Measurements from ENCODE around the gene NCAN.
A peak's percentile ranks its signal among the peaks of the same experiment; 100 is the strongest.
"Not testable (repeated sequence)": the region's sequence is repeated elsewhere in the genome, so short reads cannot be mapped to it uniquely, and the experiment has no call there.

NCAN gene

DNA sequence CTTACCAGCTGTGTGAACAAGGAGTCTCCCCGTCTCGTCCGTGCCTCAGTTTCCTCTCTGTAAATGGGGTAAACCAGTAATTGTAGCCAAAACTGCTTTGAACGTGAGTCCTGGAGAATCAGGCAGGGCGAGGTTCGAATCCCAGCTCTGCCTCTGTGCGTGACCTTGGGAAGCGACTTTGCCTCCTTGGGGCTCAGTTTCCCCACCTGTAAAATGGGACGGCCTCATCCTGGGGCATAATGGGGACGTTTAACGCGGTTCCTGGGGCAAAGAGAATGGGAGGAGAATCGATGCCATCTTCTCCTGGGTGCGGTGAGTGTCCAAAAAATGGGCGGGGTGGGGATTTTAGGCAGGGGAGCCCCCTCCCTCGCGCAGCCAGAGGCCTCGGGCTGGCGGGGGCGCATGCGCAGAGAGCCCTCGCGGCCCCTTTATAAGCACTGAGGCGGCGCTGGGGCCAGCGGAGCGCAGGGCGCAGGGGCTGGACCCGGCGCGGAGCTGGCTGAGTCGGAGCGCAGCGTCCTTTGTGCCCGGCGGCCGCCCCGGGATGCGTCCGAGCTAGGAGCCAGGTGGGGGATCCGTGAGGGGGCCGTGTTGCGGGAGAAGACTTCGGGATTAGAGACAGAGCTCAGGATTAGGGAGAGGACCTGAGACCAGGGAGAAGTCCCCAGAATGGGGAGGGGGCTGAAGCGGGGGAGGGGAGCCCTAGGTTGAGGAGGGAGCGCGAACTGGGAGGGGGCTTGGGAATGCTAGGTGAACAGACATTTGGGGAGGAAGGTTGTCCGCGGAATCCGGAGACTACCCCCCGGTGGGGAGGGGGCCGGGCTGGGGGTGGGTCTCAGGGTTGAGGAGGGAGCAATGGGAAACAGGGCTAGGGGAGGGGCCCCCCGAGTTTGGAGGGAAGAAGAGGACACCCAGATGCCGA, at the start of gene NCAN:
Gene NCAN, plus strand, starts transcription at position 460 of the 922 bp plus-strand sequence. CDS start 4,996 bp downstream, outside the sequence.
- no peak for DNase-seq (ENCODE audit: low spot score)

DNA sequence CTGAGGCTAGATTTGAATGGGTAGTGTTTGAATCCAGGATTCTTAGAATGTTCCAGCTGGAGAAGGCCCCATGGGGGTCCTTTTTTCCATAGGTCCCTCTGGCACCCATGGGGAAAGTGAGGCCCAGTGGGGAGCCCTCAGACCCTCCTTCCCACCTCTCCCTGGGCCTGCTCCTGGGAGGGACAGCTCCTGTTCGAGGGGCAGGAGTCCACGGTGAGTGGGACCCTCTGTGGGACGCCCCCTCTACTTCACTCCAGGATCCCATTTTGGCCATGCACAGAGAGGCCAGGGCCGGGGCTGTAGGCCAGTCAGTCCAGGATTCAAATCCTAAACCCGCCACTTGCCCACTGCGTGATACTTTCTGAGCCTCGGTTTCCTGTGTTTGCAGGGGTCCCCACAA, 49.3 kb upstream of the NCAN start:
- DNase-seq (ENCODE audit: low spot score) = no peak

DNA sequence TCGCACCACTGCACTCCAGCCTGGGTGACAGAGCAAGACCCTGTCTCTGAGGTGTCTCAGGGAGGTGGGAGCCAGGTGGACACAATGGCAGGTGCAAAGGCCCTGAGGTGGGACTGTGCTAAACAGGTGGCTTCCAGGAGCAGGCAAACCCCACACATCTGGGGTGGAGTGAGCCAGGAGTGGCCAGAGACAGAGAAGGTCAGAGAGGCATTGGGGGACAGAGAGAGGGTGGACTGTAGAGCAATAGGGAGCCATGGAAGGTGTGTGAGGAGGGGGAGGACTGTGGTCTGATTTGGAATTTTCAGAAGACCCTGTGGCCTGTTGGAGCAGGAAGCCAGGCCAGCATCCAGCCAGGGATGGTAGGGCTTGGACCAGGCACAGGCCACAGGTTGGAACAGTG, 46.4 kb upstream of the NCAN start:
- DNase-seq (ENCODE audit: low spot score) = no peak

DNA sequence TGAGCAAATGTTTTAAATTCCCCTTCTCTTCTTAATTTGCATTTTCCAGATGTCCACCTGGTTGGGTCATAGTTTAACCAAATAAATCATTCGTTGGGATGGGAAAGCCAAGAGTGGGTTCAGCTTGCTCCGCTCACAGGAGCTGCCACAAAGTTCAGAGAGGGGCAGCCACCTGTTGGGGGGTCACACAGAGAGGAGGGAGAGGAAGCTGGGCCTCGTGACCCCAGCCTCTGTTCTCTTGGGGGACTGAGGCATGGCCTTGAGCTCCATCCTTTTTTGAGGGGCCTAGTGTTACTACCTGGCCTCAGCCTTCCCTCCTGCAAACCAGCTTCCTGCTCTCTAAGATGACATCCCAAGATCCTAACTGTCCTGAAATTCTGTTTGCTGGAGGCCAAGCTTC, 44.1 kb upstream of the NCAN start:
- no peak for DNase-seq (ENCODE audit: low spot score)

DNA sequence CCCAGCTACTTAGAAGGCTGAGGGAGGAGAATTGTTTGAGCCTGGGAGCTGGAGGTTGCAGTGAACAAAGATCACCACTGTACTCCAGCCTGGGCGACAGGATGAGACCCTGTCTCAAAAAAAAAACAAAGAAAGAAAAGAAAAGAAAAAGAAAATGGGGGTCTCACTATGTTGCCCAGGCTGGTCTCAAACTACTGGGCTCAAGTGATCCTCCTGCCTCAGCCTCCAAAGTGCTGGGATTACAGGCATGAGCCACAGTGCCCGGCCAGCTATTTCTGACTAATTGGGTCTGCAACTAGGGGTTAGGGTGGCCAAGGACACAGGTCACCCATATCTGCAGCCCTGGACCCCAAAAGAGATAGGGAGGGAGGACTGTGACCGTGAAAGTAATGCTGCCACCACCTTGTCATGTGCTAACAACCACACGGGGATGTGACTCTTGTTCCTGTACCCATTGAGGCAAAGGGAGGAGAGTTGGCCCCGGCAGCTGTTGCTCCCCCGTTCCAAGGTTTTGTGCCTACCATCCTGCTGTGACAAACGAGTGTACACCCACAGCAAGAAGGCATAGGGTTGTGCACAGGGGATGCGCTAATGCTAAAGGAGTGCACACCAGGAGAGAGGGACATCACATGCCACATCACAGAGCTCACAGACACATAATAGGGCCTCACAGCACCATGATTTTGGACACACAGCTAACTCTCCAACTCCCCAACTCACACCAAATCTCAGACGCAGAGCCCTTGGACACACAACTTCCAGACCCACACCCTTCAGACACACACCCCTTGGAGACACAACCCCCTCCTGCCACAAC, 42.3 kb upstream of the NCAN start:
- DNase-seq (ENCODE audit: low spot score) = no peak

DNA sequence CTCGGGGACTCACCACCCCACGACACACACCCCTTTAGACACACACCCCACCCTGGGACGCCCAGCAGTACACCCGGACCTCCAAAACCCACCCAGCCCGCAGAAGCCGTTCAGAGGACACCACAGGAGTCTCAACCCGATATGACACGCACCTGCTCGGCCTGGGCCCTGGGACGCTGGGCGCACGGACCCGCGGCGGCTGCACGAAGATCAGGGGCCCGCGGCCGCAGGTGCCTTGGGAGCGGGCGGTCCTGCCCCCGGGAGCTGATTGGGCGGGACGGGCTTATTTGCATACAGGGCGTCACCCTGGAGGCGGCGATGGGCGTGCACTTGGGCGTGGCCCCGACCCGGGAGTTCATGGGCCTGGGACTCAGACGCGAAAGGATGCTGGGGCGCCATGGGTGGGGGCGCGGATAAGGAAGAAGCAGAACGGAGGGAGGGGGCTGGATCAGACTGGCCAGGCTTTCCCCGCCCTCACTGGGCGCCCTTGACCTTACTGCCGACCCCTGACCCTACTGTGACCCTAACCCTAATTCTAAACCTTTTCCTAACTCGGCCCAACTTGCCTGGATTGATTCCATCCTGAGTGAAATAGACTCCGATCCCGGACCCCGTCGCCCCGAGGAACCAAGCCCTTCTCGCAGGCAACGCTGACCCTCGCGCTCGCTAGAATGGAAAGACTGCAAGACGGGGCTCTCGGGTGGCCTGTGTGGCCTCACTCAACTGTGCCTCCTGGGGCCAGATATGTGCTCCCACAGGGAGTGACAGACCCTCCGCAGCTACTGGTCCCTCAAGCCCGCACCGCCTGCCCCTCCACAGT, 41.5 kb upstream of the NCAN start, which contains the start of gene MEF2B:
Gene MEF2B, minus strand, starts transcription at position 211 of the 820 bp plus-strand sequence. CDS start 19,528 bp downstream, outside the sequence.
- peak; percentile 98 for DNase-seq (ENCODE audit: low spot score)

DNA sequence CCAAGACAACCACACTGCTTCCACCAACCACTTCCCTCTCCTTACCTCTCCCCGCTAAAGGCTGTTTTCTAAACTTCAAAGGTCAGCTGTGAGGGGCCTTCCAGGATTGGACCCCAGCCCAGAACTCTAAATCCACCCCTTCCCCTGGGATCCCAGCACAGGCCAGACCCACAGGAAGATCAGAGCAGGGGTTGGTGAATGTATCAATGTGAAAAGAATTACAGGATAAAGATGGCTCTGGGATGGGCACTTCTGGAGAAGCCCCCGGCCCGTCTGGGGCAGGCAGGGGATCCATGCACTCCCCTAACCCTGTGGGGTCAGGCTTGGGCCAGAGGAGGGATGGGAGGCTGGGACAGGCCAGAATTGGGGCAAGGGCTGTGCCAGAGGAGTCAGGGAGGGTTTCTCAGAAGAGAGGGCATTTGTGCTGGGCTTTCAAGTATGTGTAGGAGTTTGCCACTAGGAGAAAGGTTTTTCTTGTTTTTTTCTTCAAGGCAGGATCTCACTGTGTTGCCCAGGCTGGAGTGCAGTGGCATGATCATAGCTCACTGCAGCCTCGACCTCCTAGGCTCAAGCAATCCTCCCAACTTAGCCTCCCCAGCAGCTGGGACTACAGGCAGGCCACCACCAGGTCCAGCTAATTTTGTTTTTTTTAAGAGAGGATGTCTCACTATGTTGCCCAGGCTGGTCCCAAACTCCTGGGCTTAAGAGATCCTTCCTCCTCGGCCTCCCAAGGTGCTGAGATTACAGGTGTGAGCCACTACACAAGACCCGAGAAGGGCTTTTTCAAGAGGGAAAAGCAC, 40.7 kb upstream of the NCAN start:
- no peak for DNase-seq (ENCODE audit: low spot score)

DNA sequence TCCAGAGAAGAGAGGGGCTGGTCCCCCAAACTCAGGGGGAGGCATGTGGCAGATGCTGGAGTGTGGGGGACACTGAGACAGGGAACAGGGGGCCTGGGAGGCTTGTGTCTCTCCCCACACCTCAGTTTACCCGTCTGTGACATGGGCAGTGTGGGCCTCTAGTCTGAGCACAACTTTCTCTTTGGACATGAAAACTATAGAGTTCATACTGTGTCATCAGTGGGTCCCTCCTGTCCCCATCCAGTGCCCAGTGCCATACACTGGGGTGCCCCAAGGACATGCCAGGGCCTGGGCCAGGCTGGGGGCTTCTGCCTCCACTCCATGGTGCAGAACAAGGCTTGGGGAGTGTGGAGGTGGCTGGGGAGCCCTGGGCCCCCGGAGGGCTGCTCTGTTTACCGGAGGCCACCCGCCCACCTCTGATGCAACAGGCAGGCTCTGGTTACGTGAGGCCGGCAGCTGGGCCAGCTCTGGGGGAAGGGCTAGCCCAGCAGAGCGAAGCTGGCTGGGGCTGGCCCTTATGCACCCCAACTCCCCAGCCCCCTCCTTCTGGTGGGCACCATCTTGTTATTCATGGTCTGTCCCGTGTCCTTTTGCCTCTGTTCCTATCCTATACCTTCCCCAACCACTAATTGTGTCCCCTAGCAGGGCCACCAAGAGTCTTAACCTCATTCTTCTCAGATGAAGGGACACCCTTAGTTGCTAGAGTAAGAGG, 39.8 kb upstream of the NCAN start:
- DNase-seq (ENCODE audit: low spot score) = peak; percentile 91

DNA sequence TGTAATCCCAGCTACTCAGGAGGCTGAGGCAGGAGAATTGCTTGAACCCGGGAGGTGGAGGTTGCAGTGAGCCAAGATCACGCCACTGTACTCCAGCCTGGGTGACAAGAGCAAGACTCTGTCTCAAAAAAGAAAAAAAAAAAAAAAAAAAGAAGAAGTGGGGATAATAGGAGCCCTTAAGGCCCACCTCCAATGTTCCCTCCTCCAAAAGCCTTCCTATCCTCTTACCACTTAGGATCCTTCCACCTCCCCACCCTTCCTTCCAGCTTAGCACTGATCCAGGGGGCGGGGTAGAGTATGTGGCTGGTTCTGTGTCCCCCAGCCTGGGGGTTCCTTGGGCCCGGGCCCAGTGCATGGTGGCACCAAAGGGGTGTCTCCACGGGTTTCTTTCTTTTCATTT, 38.5 kb upstream of the NCAN start:
- DNase-seq (ENCODE audit: low spot score) = not testable (repeated sequence)

DNA sequence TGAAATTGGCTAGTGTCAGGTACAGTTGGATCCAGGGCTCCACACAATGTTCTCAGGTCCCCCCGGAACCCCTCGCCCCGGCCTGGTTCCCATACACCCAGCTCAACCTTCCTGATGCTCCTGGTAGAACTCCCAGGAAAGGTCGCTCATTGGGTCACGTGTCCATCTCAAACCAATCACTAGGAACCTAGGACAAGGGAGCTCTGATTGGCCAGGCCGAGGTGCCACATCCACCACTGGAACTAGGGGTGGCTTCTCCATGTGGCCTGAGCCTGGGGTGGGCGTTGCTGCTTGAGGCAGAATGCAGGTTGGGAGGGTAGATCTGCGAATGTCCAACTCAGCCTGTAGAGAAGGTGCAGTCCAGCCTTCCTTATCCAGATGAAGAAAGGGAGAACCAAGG, 34.8 kb upstream of the NCAN start:
- no peak for DNase-seq (ENCODE audit: low spot score)

DNA sequence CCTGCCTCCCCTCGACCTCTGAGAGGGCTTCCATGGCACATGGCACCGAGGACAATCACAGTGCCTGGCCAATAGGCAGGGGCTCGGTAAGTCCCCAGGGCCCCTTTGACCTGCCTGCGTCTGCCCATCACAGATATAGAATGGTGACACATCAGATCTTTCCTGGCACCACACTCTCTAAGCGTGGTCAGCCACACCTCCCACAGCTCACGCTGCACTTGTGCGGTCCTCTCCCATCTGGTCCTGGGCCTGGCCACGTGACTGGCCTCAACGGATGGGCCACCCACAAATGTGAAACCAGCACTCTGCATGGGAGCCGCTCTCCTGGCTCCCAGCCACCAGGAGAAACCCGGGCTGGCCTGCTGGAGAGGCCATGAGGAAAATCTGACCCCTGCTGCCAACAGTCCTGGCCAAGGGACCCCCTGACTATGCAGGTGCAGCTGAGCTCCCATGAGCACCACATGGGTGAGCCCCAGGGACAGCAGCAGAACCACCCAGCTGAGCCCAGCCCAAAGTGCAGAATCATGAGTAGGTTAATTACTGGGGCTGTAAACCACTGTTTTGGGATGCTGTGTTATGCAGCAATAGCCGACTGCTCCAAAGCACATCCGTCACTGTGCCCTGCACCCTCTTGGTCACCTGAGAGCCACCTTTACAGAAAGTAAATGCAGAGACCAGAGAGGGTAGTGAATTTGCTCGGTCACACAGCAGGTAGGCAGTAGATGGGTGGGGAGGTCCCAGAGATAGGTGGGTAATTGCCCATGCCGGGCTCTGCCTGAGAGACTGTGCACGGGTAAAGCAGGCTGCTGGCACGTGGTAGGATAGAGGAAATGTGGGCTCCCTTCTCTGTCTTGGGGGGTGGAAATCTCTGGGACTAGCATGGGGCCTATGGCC, 32.0 kb upstream of the NCAN start:
- no peak for DNase-seq (ENCODE audit: low spot score)

DNA sequence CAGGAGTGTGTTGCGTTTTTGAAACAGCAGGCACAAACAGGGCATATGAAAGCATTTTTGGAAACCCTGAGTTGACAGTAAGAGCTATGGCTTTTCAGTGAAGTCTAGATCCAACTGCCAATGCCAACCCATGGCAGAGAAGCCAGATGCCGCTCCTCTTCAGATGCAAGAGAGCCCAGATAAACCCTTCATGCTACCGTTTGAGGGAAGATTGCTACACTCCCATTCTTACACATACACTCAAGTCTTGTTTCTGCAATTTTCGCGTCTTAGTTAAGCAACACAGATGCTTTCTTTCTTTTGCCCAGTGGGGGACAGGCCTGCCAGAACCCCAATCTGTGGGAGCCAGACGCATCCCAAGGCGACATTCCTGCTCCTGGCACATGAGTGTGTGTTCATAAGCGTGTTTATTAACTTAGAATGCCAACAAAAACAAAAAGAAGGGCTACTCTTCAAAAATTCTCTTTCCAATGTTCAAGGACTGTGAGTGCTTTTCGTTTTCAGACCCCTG, 30.2 kb upstream of the NCAN start:
- DNase-seq (ENCODE audit: low spot score) = no peak

DNA sequence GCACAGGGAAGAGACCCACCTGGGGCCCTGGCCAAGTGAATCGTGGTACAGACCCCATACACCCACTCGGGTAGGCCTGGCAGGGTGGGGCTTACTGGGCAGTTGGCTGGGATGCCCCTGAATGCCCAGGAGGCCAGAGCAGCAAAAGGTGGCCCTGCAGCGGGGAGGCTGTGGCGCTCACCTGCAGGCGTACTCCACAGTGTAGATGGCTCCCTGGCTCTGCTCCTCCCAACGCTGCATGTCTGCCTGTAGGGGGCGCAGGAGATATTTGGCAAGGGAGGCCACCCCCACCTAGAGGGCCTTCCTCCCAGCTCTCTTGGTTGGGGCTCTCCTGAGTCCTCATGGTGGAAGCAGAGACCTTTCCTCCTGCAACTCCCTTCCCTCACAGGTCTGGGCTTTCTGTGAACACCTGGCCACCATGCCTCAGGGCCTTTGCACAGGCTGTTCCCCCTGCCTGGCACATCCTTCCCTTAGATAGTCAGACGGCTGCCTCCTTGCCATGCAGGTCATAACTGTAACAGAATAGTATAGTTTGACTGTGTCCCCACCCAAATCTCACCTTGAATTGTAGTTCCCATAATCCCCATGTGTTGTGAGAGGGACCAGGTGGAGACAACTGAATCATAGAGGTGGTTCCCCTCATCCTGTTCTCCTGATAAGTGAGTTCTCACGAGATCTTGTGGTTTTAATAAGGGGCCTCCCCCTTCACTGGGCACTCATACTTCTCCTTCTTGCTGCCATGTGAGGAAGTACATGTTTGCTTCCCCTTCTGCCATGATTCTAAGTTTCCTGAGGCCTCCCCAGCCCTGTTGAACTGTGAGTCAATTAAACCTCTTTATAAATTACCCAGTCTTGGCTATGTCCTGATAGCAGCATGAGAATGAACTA, 25.7 kb upstream of the NCAN start:
- peak; percentile 87 for DNase-seq (ENCODE audit: low spot score)

DNA sequence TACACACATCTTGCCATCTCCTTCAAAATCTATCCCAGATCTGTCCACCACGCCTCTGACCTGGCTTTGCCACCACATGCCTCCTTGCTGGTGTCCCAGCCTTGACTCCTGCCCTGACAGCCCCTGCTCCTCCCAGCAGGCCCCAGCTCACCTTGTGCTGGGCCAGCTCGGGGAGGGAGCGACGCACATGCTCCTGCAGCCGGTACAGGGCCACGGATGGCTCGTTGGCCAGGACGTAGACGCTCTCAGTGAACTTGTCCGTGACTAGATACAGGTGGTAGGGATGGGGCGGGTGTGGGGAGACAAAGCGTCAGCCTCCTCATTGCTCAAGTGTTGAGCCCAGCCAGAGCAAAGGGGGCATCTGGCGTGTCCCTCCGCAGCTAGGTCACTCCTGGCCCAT, 25.0 kb upstream of the NCAN start:
- DNase-seq (ENCODE audit: low spot score) = no peak

DNA sequence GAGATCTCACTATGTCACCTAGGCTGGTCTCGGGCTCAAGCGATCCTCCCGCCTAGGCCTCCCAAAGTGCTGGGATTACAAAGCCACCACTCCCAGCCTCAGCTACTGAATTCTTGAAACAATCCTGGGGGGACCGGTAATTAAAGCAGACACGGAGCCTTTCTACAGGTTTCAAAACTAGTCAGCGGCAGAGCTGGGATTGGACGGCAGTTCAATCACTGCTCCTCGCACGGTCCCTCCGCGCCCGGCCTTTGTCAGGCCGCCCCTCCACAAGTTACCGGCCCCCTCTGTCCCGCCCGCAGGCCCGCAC, 20.0 kb upstream of the NCAN start:
- no peak for DNase-seq (ENCODE audit: low spot score)

DNA sequence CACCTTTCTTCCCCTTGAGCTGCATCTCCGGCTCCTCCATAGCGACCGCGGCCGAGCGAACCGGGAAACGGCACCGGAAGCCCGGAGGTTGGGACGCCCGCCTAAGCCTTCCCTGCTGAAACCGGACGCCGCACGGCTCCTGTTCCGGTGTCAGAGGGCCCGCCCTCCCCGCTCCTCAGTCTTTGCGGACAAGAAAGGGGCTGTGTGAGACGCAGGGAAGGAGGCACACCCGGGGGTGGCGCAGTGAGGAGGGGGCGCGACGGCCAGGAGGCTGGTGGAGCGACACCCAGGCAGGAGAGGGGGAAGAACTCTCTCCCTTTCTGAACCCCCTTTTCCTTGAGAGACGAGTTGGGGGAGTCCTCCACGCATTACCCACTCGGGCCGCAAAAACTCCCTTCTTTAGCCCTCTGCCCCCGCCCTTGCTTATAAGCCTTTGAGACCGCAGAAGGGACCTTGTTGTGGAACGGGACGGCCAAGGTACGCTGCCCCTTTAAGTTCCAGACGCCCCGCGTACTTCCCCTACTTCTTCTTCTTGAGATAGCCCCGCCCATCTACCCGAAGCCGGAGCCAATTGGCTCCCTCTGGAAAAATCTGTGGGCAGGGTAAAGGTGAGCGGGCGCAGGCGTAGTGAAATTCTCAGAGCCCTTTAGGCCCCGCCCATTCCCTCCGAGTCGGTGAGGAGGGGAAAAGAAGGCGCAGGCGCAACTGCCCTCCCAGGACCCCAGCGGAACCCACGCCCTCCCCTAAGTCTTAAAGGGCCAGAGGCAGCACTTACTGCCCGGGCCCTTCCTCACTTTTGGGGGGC, 19.5 kb upstream of the NCAN start, which contains the start of the genes BORCS8 and RFXANK:
Gene BORCS8, minus strand, starts transcription at position 75 of the 805 bp plus-strand sequence. Its CDS starts 35 bp downstream, at position 40.
Gene RFXANK, plus strand, starts transcription at position 181 of the 805 bp plus-strand sequence. CDS start 1,689 bp downstream, outside the sequence.
- DNase-seq (ENCODE audit: low spot score) = peak; percentile 99

DNA sequence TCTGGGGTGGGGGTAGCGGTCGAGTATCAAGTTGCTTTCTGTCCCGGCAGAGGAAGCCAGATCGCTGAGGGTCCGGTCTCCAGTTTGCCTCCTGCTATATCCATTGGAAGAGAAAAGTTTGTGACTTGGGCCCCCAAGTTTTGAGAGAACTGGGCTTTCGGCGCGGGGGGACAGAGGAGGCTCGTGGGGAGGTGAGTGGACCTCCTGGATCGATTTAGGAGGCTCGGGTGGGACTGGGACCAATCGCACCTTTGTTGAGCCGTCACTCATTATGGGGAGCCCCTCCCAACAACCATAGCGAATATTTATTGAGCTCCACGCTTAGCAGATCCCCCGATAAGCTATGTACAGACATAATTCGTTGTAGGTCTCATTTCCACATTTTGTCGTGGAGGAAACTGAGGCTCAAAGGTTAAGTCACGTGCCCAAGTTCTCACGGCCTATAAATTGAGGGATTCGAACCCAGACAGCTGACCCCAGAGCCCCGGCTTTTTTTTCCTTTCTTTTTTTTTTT, 18.8 kb upstream of the NCAN start:
- no peak for DNase-seq (ENCODE audit: low spot score)
